Natural killer cell treated with Interleukin-12 subunit alpha and Interleukin-12 subunit beta and Interleukin-15 and Interleukin-18, amount 100 ng/mL, for 72 hours (primary cell): ENCODE measurements around the gene MYH9. TPM values are rescaled to one million over a fixed set of nuclear protein-coding genes. Genes with fewer than 3 reads are reported as not detected.

Source experiments
- ATAC-seq, 2 donors: fragments of 150-1000 bp; cut with Tn5 transposase in 1 of 2; sonication (Bioruptor Pico), chemical (Tn5 transposase) in 1 of 2; 2 replicates each; pipeline ENCODE4 v1.10.0; 2021
- DNase-seq: peaks from one replicate; pipeline ENCODE4 v3.0.0; 2022; ENCODE audit warnings: low spot score
- H3K27ac Mint-ChIP-seq, 2 donors: 1 replicate in 1 of 2; 2 replicates in 1 of 2; pipeline ENCODE4 v1.8.0; 2022; ENCODE audit warnings: mixed read lengths in 2 of 2, mild to moderate bottlenecking in 1 of 2, moderate library complexity in 1 of 2
- H3K27me3 Mint-ChIP-seq, 2 donors: 1 replicate in 1 of 2; 2 replicates in 1 of 2; pipeline ENCODE4 v1.8.0; 2022; ENCODE audit warnings: mixed read lengths in 2 of 2
- H3K36me3 Mint-ChIP-seq: one replicate; pipeline ENCODE4 v1.8.0; 2022; ENCODE audit warnings: mixed read lengths
- H3K4me1 Mint-ChIP-seq, 2 donors: 1 replicate in 1 of 2; 2 replicates in 1 of 2; pipeline ENCODE4 v1.8.0; 2022; ENCODE audit warnings: low read depth in 2 of 2, mixed read lengths in 2 of 2, mild to moderate bottlenecking in 1 of 2
- H3K4me3 Mint-ChIP-seq: one replicate; pipeline ENCODE4 v1.8.0; 2022; ENCODE audit warnings: mixed read lengths
- H3K9me3 Mint-ChIP-seq: 2 replicates; pipeline ENCODE4 v1.8.0; 2022; ENCODE audit warnings: mixed read lengths
- total RNA-seq, 2 donors: library from RNA; stranded (reverse); gene quantifications; one replicate each; pipeline ENCODE4 v1.2.3, GENCODE V29; 2022

Gene MYH9
- total RNA-seq, 2 donors from 2014 or later, result 623 to 642 TPM

DNA sequence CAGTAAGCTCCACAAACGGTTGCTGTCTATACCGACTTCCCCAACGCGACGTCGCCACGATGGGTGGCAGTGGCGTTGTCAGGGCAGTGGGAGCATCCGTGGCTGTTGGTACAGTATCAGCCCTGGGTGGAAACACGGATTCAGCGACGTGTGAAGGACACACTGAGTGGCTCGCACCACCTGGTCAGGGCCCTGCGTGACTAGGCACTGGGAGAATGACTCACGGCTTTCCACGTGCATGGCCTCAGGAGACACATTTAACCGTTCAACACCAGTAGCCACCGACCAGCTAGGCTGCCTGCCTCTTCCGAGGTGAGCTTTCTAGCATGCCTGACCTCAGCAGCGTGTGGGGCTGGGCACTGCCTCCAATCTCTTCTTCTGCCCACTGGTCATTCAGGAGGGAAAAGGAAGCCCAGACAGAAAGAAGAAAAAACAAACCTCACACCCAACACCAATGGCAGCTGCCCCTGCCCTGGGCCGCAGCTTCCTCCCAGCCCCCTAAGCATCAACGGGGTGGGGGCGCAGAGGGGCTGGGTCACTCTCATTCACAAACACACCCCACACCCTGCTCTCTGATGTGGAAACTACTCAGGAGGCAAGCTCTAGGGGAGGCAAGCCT is 59.0 kb downstream of the MYH9 start:
- ATAC-seq (peak; percentile 49 to 58), DNase-seq (peak; percentile 81)
- Mint-ChIP-seq H3K27ac (peak overlapping the region; percentile 99 to 100), H3K36me3 (peaks cover 12% of the 10 kb centered on the region), H3K27me3 (no peaks in the 10 kb centered on the region), H3K4me3 (peak overlapping the region; percentile 96), H3K9me3 (no peaks in the 10 kb centered on the region), H3K4me1 (peaks cover 69 to 70% of the 10 kb centered on the region in 2 donors)

- Mint-ChIP-seq H3K27ac (peak overlapping the region; percentile 99 to 100), H3K4me3 (peak overlapping the region; percentile 96), H3K27me3 (no peaks in the 10 kb centered on the region), H3K36me3 (peaks cover 12% of the 10 kb centered on the region), H3K4me1 (peaks cover 62 to 63% of the 10 kb centered on the region in 2 donors), H3K9me3 (no peaks in the 10 kb centered on the region)
- ATAC-seq (no peak), DNase-seq (no peak)
Measured at GRCh38 chr22:36327922-36328551, 59.7 kb downstream of the MYH9 start.

DNA sequence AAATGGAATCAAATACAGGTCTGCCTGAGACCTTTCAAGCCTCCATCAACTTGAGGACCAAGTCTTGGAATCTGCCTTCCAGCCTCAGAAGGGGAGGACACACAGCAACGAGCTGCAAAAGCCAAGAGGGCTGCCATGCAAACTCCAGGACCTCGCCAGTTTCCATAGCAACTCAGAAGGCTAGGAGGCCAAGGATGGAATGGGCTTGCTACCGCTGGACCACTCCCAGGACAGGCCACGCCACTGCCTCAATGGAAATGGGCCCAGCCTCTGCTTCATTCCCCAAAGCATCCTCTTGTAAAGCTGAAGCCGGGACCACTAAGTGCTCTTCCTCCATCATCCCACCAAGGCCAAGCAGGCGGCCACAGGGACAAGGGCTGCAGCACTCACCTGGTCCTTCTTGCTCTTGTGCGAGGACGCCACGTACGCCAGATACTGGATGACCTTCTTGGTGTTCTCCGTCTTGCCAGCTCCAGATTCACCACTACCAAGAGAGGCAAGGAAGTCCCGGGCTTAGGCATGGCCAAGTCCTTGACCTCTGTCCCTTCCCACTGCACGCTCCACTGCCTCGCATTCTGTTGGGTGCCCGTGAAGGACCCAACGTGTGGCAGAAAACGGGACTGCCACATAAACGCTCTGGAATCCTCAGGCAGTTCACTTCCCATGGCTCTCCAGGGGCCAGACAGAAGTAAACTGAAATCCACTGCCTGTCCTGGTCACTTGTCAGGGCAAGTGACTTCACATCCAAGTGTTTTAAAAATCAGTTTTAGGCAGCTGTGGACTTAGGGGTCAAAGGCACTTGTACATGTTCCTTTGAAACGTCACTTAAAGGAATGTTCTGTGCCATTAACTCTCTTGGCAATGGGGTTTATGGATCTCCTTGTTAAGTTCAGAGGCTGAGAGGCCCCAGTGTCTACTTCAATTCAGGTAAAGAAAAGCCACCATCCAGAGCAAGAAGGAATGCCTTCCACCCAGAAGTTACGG is 61.3 kb downstream of the MYH9 start:
- Mint-ChIP-seq H3K36me3 (peaks cover 12% of the 10 kb centered on the region), H3K4me3 (no peak overlapping the region), H3K4me1 (peaks cover 46 to 49% of the 10 kb centered on the region in 2 donors), H3K27me3 (no peaks in the 10 kb centered on the region), H3K27ac (peak overlapping the region; percentile 99 to 100), H3K9me3 (no peaks in the 10 kb centered on the region)
- no peak for DNase-seq
- no peak for ATAC-seq

GRCh38 chr22:36325154-36326031 is 62.4 kb downstream of the MYH9 start:
- Mint-ChIP-seq H3K27me3 (no peaks in the 10 kb centered on the region), H3K36me3 (peaks cover 12% of the 10 kb centered on the region), H3K4me3 (no peak overlapping the region), H3K4me1 (peaks cover 35 to 39% of the 10 kb centered on the region in 2 donors), H3K27ac (peak overlapping the region in 1 of 2 donors; percentile 31), H3K9me3 (no peaks in the 10 kb centered on the region)
- ATAC-seq (no peak), DNase-seq (no peak)

GRCh38 chr22:36324414-36324813 is 63.4 kb downstream of the MYH9 start:
- Mint-ChIP-seq H3K27me3 (no peaks in the 10 kb centered on the region), H3K27ac (no peak overlapping the region), H3K9me3 (no peaks in the 10 kb centered on the region), H3K4me1 (peaks cover 25 to 29% of the 10 kb centered on the region in 2 donors), H3K4me3 (no peak overlapping the region), H3K36me3 (peaks cover 4% of the 10 kb centered on the region)
- no peak for DNase-seq
- ATAC-seq, result no peak

- H3K36me3 Mint-ChIP-seq, result peaks cover 4% of the 10 kb centered on the region
- H3K9me3 Mint-ChIP-seq, result no peaks in the 10 kb centered on the region
- H3K27me3 Mint-ChIP-seq, result no peaks in the 10 kb centered on the region
- ATAC-seq (no peak), DNase-seq (no peak)
- H3K4me1 Mint-ChIP-seq, result peaks cover 20 to 24% of the 10 kb centered on the region in 2 donors
- no peak overlapping the region for H3K27ac Mint-ChIP-seq
- no peak overlapping the region for H3K4me3 Mint-ChIP-seq
Measured at GRCh38 chr22:36323855-36324331, 63.9 kb downstream of the MYH9 start.

DNA sequence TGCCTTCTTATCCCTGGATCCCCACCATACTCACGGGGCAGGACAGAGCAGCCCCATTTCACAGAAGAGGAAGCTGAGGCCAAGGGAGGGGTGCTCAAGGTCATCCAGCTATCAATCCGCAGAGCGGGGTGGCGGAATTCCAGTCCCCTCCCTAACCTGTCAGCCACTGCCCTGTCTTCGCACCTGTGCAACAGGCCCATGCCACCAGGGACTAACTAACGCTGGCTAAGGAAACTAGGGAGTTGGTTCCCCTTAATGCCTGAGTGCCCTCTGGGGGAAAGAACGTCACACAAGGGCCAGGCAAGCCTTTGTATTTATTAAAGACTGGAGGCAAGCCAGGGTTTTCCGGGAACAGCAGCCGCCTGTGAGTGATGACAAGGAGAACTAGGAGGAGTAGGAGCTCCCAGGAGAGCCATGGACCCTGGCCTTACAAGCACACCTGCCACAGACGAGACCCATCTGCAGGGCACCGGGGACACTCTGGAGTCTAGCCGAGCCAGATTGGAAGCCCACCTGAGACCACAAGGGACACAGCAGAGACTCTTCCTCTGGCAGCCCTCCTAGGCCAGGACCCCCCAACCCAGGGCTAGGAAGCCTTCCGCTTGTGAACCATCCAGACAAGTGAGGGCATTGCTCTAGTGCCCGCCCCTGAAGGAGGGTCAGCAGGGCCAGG is 64.4 kb downstream of the MYH9 start:
- Mint-ChIP-seq H3K27me3 (no peaks in the 10 kb centered on the region), H3K27ac (peak overlapping the region; percentile 47 to 68), H3K9me3 (no peaks in the 10 kb centered on the region), H3K36me3 (peaks cover 4% of the 10 kb centered on the region), H3K4me3 (no peak overlapping the region), H3K4me1 (peaks cover 14 to 18% of the 10 kb centered on the region in 2 donors)
- ATAC-seq, result no peak
- DNase-seq, result no peak

GRCh38 chr22:36322602-36322915 is 65.2 kb downstream of the MYH9 start:
- ATAC-seq (no peak), DNase-seq (no peak)
- Mint-ChIP-seq H3K9me3 (no peaks in the 10 kb centered on the region), H3K27me3 (no peaks in the 10 kb centered on the region), H3K4me3 (no peak overlapping the region), H3K4me1 (peaks cover 7 to 13% of the 10 kb centered on the region in 2 donors), H3K27ac (no peak overlapping the region), H3K36me3 (peaks cover 4% of the 10 kb centered on the region)

DNA sequence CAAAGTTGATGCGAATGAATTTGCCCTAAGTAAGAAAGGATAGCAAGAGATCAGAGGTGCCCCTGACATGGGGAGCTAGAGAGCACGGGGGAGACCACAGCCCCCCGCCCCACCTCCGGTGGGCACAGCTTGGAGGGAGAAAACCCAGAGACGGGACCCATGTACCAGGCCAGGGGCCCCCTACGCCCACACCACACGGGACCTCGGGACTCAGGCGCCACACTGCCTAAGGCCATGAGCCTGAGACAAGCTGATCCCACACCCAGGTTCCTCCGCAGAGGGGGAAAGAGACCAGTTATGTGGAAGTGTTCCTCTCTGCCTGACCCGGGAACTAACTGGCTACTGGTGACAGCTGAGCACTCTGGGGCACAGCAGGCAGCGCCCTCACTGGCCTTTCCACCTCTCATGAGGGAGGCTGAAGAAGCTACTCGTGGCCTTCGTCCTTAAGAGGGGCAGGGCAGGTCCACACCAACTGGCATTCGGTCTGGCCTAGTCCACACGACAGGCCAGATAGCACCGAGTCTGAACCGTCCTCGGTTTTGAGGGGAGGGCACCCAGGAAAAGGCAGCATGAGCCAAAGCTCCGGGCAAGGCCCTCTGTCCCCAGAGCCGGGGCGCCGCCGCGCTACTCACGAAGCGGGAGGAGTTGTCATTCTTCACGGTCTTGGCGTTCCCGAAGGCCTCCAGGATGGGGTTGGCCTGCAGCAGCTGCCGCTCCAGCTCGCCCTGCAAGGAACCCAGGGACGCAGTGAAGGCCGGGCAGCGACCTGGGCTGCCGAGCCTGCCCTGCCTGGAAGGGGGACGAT is 65.8 kb downstream of the MYH9 start:
- Mint-ChIP-seq H3K27ac (no peak overlapping the region), H3K4me3 (no peak overlapping the region), H3K9me3 (no peaks in the 10 kb centered on the region), H3K4me1 (peaks cover 5 to 8% of the 10 kb centered on the region in 2 donors), H3K27me3 (no peaks in the 10 kb centered on the region), H3K36me3 (peaks cover 8% of the 10 kb centered on the region)
- ATAC-seq, result no peak
- DNase-seq, result no peak

GRCh38 chr22:36320553-36320952 is 67.2 kb downstream of the MYH9 start:
- H3K4me3 Mint-ChIP-seq, result no peak overlapping the region
- peaks cover 0 to 3% of the 10 kb centered on the region in 2 donors for H3K4me1 Mint-ChIP-seq
- DNase-seq (no peak), ATAC-seq (no peak)
- H3K36me3 Mint-ChIP-seq, result peaks cover 9% of the 10 kb centered on the region
- peak overlapping the region in 1 of 2 donors; percentile 47 for H3K27ac Mint-ChIP-seq
- H3K27me3 Mint-ChIP-seq, result no peaks in the 10 kb centered on the region
- H3K9me3 Mint-ChIP-seq, result no peaks in the 10 kb centered on the region

DNA sequence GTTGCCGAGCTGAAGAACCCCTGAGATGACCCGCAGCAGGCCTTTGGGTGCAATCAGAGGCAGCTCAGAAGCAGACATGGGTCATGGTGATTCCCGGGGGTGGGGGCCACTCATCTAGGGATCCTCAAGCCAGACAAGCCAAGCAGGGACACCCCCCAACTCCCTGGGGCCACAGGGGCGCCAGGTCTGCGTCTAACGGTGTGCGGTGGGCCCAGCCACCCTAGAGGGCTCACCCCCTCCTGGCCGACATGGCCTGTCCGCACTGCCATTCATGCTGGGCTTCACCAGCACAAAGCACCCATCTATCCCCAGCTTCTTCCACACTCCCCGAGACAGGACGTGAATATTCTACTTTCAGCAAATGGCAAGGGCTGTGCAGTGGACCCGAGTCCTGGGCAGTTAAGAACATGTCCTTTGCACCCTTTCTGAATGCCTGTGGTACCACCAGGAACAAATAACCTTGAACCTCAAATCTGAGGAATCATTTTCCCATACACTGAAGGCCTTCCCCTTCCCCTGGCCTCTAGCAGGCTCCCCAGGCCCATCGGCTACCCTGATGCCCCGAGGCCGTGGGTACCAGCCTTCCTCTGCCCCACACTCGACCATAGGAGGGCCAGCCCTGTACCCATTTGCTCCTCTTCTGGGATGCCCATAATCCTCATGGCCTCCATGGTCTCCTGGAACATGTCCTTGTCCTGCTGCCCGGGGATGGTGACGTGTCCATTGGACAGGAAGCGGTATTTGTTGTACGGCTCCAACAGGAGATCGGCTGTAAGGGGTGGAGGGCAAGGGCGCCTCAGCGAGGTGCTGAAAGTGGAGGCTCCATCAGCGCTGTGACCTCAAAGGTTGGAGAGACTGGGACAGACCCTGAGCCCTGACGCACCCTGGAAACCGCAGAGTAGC is 67.9 kb downstream of the MYH9 start:
- no peak for ATAC-seq
- Mint-ChIP-seq H3K27ac (peak overlapping the region in 1 of 2 donors; percentile 47), H3K4me1 (peaks cover 0 to 5% of the 10 kb centered on the region in 2 donors), H3K4me3 (no peak overlapping the region), H3K36me3 (peaks cover 15% of the 10 kb centered on the region), H3K27me3 (no peaks in the 10 kb centered on the region), H3K9me3 (no peaks in the 10 kb centered on the region)
- DNase-seq, result no peak
